Epidermal melanocyte (primary cell): ENCODE results near the gene MAP2K4.
"Not testable (repeated sequence)": the region's sequence is repeated elsewhere in the genome, so short reads cannot be mapped to it uniquely, and the experiment has no call there.

Source experiments
- DNase-seq: peaks from one replicate; pipeline ENCODE4 v3.0.0; 2011; ENCODE audit warnings: low spot score; ENCODE audit not compliant: insufficient read length

Gene MAP2K4

DNA sequence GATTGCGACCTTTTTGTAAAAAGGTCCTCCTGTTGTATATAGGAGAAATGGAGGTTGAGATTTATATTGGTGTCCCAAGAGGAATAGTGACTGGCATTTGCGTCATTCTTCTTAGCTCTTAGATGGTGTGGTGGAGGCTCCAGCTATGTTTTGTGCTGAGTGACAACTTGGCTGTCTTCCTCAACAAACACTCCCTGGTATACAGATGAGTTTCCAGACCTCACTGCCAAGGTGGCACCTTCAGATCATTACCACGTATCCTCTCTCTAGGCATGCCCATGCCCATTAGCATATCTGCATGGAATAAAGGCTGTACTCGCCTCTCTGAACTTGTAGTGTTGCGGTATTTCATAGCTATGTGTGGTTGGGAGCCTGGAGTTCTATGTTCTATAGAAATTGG, 120.0 kb downstream of the MAP2K4 start:
- DNase-seq: no peak

- not testable (repeated sequence) for DNase-seq
Measured at GRCh38 chr17:12162187-12162586, 141.5 kb downstream of the MAP2K4 start.

DNA sequence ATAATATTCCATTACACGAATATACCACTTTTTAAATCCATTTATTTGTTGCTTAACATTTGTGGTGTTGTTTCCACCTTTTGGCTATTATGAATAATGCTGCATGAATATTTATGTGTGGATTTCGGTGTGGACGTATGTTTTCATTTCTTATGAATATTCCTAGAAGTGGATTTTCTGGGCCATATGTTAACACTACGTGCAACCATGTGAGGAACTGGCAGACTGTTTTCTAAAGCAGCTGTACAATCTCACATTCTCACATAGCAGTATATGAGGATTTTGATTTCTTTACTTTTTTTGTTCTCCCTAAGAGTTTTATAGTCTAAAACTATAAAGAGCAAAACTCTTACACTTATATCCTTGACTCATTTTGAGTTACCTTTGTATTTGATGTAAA, 143.4 kb downstream of the MAP2K4 start:
- no peak for DNase-seq

DNA sequence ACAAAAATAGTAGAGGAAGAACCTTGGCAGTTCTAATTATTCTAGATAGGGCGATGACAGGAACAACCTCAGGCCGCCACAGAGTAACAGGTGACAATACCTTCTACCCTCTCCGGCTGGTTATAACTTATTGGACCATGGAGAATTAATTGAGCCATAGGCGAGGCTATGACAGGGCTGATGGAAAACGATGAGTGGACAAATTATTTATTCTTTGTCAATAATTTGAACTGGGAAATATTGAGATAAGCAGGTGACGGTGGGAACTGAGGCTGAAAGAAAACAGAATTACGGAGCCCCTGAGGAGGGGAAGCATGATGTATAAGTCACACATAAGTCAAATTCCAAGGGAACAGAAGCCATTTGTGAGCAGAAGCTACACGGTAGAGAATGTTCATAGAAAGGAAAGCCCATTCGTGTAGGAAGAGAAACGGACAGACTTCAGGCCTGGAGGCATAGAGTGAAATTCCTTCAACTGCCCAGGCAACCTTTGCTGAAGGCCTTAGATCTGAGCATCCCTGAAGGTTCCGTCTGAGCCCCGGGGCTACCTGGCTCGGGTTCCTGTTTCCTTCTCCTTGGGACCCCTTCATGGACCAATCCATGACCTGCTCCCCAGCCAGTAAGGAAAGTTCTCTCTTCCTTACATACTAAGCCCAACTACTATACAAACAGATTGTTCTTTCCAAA, 158.1 kb downstream of the MAP2K4 start:
- no peak for DNase-seq

- peak; percentile 26 for DNase-seq
Measured at GRCh38 chr17:12180644-12181261, 160.1 kb downstream of the MAP2K4 start.

DNA sequence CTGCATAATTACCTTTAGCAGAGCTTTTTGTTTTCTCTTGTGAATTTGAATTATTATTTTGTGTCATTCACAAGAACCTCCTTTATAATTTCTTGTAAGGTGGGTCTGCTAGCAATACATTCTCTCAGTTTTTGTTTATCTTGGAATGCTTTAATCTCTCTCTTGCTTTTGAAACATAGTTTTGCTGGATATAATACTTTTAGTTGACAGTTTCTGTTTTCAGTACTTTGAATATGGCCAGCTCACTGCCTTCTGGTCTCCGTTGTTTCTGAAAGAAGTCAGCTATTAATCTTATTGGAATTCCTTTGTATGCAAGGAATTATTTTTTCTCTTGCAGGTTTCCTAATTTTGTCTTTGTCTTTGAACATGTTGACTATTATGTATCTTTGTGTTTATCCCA, 167.0 kb downstream of the MAP2K4 start:
- no peak for DNase-seq

DNA sequence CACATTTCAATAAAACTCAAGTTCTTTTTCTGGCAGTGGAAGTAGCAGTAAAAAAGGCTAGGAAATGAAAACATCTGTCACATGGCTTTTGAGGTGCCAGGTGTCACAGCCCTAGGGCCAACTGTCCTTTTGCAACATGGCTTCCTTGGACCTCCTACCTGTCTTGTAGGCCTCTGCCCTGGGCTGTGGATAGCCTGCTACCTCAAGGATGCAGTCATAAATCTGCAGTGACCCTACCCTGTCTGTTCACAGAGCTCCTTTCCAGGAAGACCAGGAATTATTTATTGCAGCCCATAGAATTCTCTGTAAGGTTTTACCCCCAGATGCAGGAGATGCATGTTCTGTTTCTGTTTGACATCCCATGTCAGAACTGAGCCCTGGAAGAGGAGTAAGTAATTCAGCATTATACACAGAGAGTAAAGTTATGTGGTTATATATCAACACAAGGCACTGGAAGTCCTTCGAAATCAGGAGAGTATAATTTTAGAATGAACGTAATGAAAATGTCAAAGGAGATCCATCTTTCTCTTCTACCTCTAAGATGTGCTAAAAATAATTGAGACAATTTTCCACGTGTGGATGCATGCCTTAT, 172.6 kb downstream of the MAP2K4 start:
- no peak for DNase-seq
